ENCODE data around the gene LLGL1.

DNA sequence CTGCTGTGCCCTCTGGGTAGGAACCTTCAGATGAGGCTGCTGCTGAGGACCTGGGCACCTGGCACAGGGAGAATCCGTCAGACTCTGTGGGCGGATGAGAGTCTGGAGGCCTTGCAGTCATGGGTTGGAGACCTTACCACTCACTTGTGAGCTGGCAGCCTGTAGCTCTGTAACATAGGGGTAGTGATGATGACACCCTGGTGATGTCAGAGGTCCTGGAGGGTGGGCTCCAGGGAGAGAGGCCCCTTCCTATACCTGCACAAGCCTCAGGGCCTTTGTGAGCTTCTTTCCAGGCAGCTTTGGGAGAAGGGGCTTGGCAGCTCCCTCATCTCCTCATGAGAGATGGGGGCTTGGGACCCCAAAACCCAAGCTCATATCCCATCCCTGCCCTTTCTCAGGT is 36.7 kb downstream of the LLGL1 start:
- TF ChIP-seq, protein P1, sequence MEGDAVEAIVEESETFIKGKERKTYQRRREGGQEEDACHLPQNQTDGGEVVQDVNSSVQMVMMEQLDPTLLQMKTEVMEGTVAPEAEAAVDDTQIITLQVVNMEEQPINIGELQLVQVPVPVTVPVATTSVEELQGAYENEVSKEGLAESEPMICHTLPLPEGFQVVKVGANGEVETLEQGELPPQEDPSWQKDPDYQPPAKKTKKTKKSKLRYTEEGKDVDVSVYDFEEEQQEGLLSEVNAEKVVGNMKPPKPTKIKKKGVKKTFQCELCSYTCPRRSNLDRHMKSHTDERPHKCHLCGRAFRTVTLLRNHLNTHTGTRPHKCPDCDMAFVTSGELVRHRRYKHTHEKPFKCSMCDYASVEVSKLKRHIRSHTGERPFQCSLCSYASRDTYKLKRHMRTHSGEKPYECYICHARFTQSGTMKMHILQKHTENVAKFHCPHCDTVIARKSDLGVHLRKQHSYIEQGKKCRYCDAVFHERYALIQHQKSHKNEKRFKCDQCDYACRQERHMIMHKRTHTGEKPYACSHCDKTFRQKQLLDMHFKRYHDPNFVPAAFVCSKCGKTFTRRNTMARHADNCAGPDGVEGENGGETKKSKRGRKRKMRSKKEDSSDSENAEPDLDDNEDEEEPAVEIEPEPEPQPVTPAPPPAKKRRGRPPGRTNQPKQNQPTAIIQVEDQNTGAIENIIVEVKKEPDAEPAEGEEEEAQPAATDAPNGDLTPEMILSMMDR (IDR thresholded peaks at IDR 0.05), result no peak
- no peak for TF ChIP-seq POLR2A (IDR thresholded peaks at IDR 0.05)

All from esophagus squamous epithelium (tissue), 4 donors.